Neural progenitor cell (in vitro differentiated cells): ENCODE data around the gene CD44. TPM values are rescaled to one million over a fixed set of nuclear protein-coding genes. Genes with fewer than 3 reads are reported as not detected.

Source experiments
- DNase-seq: peaks from one replicate; pipeline ENCODE4 v3.0.0-alpha.2; 2016; ENCODE audit warnings: low spot score
- H2AFZ ChIP-seq: fragments of 200-600 bp; sonication (generic); replicated peaks from 2 replicates; pipeline ENCODE4 v1.6.1; 2016; ENCODE audit warnings: antibody characterized with exemption
- H3F3A ChIP-seq: fragments of 200-600 bp; sonication (generic); 2 replicates; pipeline ENCODE4 v1.6.1; 2016; ENCODE audit warnings: antibody characterized with exemption, low read depth
- H3K27ac ChIP-seq: fragments of 200-600 bp; sonication (generic); 2 replicates; pipeline ENCODE4 v1.5.1; 2016; ENCODE audit warnings: mild to moderate bottlenecking
- H3K27me3 ChIP-seq: fragments of 200-600 bp; sonication (generic); 2 replicates; pipeline ENCODE4 v1.6.1; 2016; ENCODE audit warnings: mild to moderate bottlenecking, moderate library complexity
- H3K36me3 ChIP-seq: fragments of 200-600 bp; sonication (generic); 2 replicates; pipeline ENCODE4 v1.5.1; 2016
- H3K4me1 ChIP-seq: fragments of 200-600 bp; sonication (generic); 2 replicates; pipeline ENCODE4 v1.6.1; 2016; ENCODE audit warnings: mixed run types
- H3K4me2 ChIP-seq: fragments of 200-600 bp; sonication (generic); 2 replicates; pipeline ENCODE4 v1.6.1; 2016
- H3K4me3 ChIP-seq: fragments of 200-600 bp; sonication (generic); 2 replicates; pipeline ENCODE4 v1.5.1; 2016
- H3K79me2 ChIP-seq: fragments of 200-600 bp; sonication (generic); 2 replicates; pipeline ENCODE4 v1.6.1; 2016; ENCODE audit warnings: low read depth
- H3K9ac ChIP-seq: fragments of 200-600 bp; sonication (generic); 2 replicates; pipeline ENCODE4 v1.6.1; 2016
- H3K9me3 ChIP-seq: fragments of 200-600 bp; sonication (generic); 2 replicates; pipeline ENCODE4 v1.5.1; 2016; ENCODE audit warnings: low read depth
- H4K20me1 ChIP-seq: fragments of 200-600 bp; sonication (generic); 2 replicates; pipeline ENCODE4 v1.6.1; 2016; ENCODE audit warnings: low read depth
- H3K27ac Mint-ChIP-seq: 3 replicates; pipeline ENCODE4 v1.8.0; 2021; ENCODE audit warnings: mixed read lengths
- H3K27me3 Mint-ChIP-seq: 2 replicates; pipeline ENCODE4 v1.8.0; 2022; ENCODE audit warnings: low read depth, mild to moderate bottlenecking, inconsistent platforms, moderate library complexity, mixed read lengths; ENCODE audit not compliant: insufficient read depth
- H3K36me3 Mint-ChIP-seq: 3 replicates; pipeline ENCODE4 v1.8.0; 2021; ENCODE audit warnings: mixed read lengths
- H3K4me1 Mint-ChIP-seq: 3 replicates; pipeline ENCODE4 v1.8.0; 2021; ENCODE audit warnings: mixed read lengths
- H3K4me3 Mint-ChIP-seq: 3 replicates; pipeline ENCODE4 v1.8.0; 2021; ENCODE audit warnings: mild to moderate bottlenecking, moderate library complexity, mixed read lengths
- H3K9me3 Mint-ChIP-seq: 3 replicates; pipeline ENCODE4 v1.8.0; 2020; ENCODE audit warnings: mixed read lengths
- EZH2 ChIP-seq: fragments of 200-600 bp; sonication (generic); IDR thresholded peaks from 2 replicates; pipeline ENCODE4 v1.6.1; 2017; ENCODE audit warnings: antibody characterized with exemption, mild to moderate bottlenecking, moderate library complexity
- EZH2phosphoT487 ChIP-seq: fragments of 200-600 bp; sonication (generic); IDR thresholded peaks from 2 replicates; pipeline ENCODE4 v1.6.1; 2017; ENCODE audit warnings: antibody characterized with exemption
- total RNA-seq: library from RNA; depleted of rRNA; stranded (reverse); fragments of >200 nt; gene quantifications from 2 replicates; pipeline ENCODE4 v1.2.3, GENCODE V29; 2015; ENCODE audit warnings: low replicate concordance
- TF ChIP-seq, protein P1 (sequence below): fragments of 200-600 bp; sonication (generic); IDR thresholded peaks from 2 replicates; pipeline ENCODE4 v1.5.1; 2017; ENCODE audit warnings: antibody characterized with exemption, mild to moderate bottlenecking

CD44 gene
- total RNA-seq, 1 donor from 2014 or later, result 1.4 TPM

DNA sequence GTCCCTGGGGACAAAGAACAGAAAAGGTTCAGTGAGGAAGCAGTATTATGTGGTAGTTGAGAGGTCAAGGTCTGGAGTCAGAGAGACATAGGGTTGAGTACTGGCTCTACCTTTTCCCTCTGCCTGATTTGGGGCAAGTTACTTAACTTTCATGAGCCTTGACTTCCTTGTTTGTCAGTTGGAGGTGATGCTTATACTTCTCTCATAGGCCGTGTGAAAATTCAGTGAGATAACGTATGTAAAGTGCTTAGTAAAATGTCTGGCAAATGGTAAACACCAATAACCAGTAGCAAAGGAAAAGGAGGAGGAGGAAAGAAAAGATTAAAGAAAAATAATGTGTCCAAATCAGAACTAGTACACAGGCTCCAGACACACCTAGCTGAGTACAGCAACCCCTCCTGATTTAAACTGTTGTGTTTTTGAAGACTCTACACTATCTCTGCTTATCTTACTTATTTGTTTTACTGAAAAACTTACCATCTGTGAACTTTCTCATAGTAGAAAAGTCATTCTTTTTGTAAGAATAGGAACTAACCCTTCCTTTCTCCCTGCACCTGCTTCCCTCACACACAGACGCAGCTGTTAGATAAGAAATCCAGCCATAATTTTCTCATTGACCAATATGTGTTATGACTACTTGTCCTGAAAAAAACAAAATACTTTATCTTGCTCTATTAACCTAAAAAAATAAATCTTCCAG is 126.9 kb downstream of the CD44 start:
- no peak overlapping the region for H3K9ac ChIP-seq
- Mint-ChIP-seq H3K27ac (no peak overlapping the region), H3K36me3 (no peaks in the 10 kb centered on the region), H3K4me3 (no peak overlapping the region), H3K27me3 (no peaks in the 10 kb centered on the region), H3K9me3 (no peaks in the 10 kb centered on the region), H3K4me1 (no peaks in the 10 kb centered on the region)
- H4K20me1 ChIP-seq, result no peaks in the 10 kb centered on the region
- H3K9me3 ChIP-seq, result no peaks in the 10 kb centered on the region
- no peak overlapping the region for H3K4me2 ChIP-seq
- H2AFZ ChIP-seq, result no peak overlapping the region
- no peaks in the 10 kb centered on the region for H3K79me2 ChIP-seq
- no peaks in the 10 kb centered on the region for H3K36me3 ChIP-seq
- no peak overlapping the region for H3K27ac ChIP-seq
- H3F3A ChIP-seq, result no peaks in the 10 kb centered on the region
- H3K27me3 ChIP-seq, result no peaks in the 10 kb centered on the region
- TF ChIP-seq, protein P1, sequence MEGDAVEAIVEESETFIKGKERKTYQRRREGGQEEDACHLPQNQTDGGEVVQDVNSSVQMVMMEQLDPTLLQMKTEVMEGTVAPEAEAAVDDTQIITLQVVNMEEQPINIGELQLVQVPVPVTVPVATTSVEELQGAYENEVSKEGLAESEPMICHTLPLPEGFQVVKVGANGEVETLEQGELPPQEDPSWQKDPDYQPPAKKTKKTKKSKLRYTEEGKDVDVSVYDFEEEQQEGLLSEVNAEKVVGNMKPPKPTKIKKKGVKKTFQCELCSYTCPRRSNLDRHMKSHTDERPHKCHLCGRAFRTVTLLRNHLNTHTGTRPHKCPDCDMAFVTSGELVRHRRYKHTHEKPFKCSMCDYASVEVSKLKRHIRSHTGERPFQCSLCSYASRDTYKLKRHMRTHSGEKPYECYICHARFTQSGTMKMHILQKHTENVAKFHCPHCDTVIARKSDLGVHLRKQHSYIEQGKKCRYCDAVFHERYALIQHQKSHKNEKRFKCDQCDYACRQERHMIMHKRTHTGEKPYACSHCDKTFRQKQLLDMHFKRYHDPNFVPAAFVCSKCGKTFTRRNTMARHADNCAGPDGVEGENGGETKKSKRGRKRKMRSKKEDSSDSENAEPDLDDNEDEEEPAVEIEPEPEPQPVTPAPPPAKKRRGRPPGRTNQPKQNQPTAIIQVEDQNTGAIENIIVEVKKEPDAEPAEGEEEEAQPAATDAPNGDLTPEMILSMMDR, result no peak
- TF ChIP-seq EZH2 (no peak), EZH2phosphoT487 (no peak)
- no peak for DNase-seq
- H3K4me3 ChIP-seq, result no peak overlapping the region
- H3K4me1 ChIP-seq, result no peaks in the 10 kb centered on the region

DNA sequence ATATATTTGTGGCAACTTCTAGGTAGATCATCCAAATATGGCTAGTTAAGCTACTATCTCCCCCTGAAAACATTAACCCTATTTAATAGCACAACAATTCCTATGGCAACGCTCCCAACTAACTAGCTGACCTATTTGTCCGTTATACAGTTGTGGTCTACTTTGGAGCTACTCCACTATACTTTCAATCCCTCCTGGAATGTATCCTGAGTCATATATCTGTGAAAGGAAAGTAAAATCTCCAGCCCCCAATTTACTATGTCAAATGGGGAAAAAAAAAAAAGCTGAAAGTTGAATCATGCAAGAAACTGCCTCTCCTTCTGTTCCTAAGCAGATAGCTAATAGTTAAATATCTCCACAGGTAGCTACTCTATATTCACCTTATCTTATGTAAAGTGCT is 128.5 kb downstream of the CD44 start:
- no peaks in the 10 kb centered on the region for H3K27me3 Mint-ChIP-seq
- no peak overlapping the region for H3K4me2 ChIP-seq

DNA sequence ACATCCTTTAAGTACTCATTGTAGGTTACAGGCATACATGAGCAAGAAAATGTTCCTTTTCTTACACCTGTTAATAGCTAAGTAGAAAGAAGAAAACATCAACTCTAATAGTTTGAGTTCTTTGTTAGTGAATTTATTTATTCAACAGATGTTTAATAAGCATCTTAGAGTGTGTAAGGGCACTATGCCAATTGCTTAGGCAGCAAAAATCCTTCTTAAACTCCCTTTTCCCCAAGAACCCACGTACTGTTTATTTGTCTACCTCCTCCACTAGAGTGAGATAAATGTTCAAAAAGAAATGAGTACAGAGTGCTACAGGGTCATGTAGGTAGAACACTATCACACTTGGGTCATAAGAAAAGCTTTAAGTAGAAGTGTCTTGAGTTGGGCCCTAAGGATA is 131.4 kb downstream of the CD44 start:
- H3K4me2 ChIP-seq, result no peak overlapping the region
- H3K36me3 ChIP-seq, result no peaks in the 10 kb centered on the region
- peaks cover 10% of the 10 kb centered on the region for H3K4me1 Mint-ChIP-seq
- H3K4me3 ChIP-seq, result no peak overlapping the region
- no peaks in the 10 kb centered on the region for H3K79me2 ChIP-seq
- H3K27ac ChIP-seq, result no peak overlapping the region
- no peaks in the 10 kb centered on the region for H3K9me3 Mint-ChIP-seq
- no peak overlapping the region for H3K27ac Mint-ChIP-seq
- no peaks in the 10 kb centered on the region for H3F3A ChIP-seq
- no peaks in the 10 kb centered on the region for H3K27me3 ChIP-seq
- no peaks in the 10 kb centered on the region for H4K20me1 ChIP-seq
- no peak overlapping the region for H2AFZ ChIP-seq
- H3K27me3 Mint-ChIP-seq, result no peaks in the 10 kb centered on the region
- H3K4me1 ChIP-seq, result no peaks in the 10 kb centered on the region
- peaks cover 4% of the 10 kb centered on the region for H3K36me3 Mint-ChIP-seq
- DNase-seq, result no peak
- TF ChIP-seq EZH2phosphoT487 (no peak), EZH2 (no peak)
- TF ChIP-seq, protein P1, result no peak
- H3K4me3 Mint-ChIP-seq, result no peak overlapping the region
- H3K9ac ChIP-seq, result no peak overlapping the region
- no peaks in the 10 kb centered on the region for H3K9me3 ChIP-seq

More for the DNA sequence above, 128.5 kb downstream of the CD44 start:
- no peaks in the 10 kb centered on the region for H3K4me1 ChIP-seq
- H3K36me3 ChIP-seq, result no peaks in the 10 kb centered on the region
- Mint-ChIP-seq H3K27ac (no peak overlapping the region), H3K4me3 (no peak overlapping the region), H3K36me3 (peaks cover 4% of the 10 kb centered on the region), H3K4me1 (no peaks in the 10 kb centered on the region), H3K9me3 (no peaks in the 10 kb centered on the region)
- no peaks in the 10 kb centered on the region for H3K9me3 ChIP-seq
- no peak overlapping the region for H3K27ac ChIP-seq
- H4K20me1 ChIP-seq, result no peaks in the 10 kb centered on the region
- H3K27me3 ChIP-seq, result no peaks in the 10 kb centered on the region
- H3K9ac ChIP-seq, result no peak overlapping the region
- H3K79me2 ChIP-seq, result no peaks in the 10 kb centered on the region
- DNase-seq, result no peak
- no peak overlapping the region for H3K4me3 ChIP-seq
- H3F3A ChIP-seq, result no peaks in the 10 kb centered on the region
- no peak overlapping the region for H2AFZ ChIP-seq
- TF ChIP-seq, protein P1, result no peak
- TF ChIP-seq EZH2 (no peak), EZH2phosphoT487 (no peak)
